ENCODE results near the gene GALNT16.
A peak's percentile ranks its signal among the peaks of the same experiment; 100 is the strongest.
"Not testable (repeated sequence)": the region's sequence is repeated elsewhere in the genome, so short reads cannot be mapped to it uniquely, and the experiment has no call there.

The GALNT16 gene

GRCh38 chr14:69363964-69364363 lies 104.0 kb downstream of the GALNT16 start:
- DNase-seq (ENCODE audit: low spot score): no peak

GRCh38 chr14:69364378-69364777 lies 104.4 kb downstream of the GALNT16 start:
- DNase-seq (ENCODE audit: low spot score): no peak

- DNase-seq (ENCODE audit: low spot score): no peak
These were observed 106.1 kb downstream of the GALNT16 start for GRCh38 chr14:69366069-69366468.

GRCh38 chr14:69366761-69367160 lies 106.8 kb downstream of the GALNT16 start:
- DNase-seq (ENCODE audit: low spot score): no peak

GRCh38 chr14:69368381-69368780 lies 108.4 kb downstream of the GALNT16 start:
- no peak for DNase-seq (ENCODE audit: low spot score)

GRCh38 chr14:69370061-69370460 lies 110.1 kb downstream of the GALNT16 start:
- no peak for DNase-seq (ENCODE audit: low spot score)

GRCh38 chr14:69372146-69372545 lies 112.2 kb downstream of the GALNT16 start:
- DNase-seq (ENCODE audit: low spot score): no peak

- DNase-seq (ENCODE audit: low spot score): no peak
These were observed 113.1 kb downstream of the GALNT16 start for GRCh38 chr14:69373104-69373503.

GRCh38 chr14:69374235-69374634 lies 114.3 kb downstream of the GALNT16 start:
- no peak for DNase-seq (ENCODE audit: low spot score)

GRCh38 chr14:69375182-69375581 lies 115.2 kb downstream of the GALNT16 start:
- no peak for DNase-seq (ENCODE audit: low spot score)

- no peak for DNase-seq (ENCODE audit: low spot score)
These were observed 115.8 kb downstream of the GALNT16 start for GRCh38 chr14:69375722-69376121.

- no peak for DNase-seq (ENCODE audit: low spot score)
These were observed 116.5 kb downstream of the GALNT16 start for GRCh38 chr14:69376439-69376838.

GRCh38 chr14:69378274-69378673 lies 118.3 kb downstream of the GALNT16 start:
- no peak for DNase-seq (ENCODE audit: low spot score)

- no peak for DNase-seq (ENCODE audit: low spot score)
These were observed 127.4 kb downstream of the GALNT16 start for GRCh38 chr14:69387311-69387710.

GRCh38 chr14:69391400-69391799 lies 131.4 kb downstream of the GALNT16 start:
- DNase-seq (ENCODE audit: low spot score): not testable (repeated sequence)

- DNase-seq (ENCODE audit: low spot score): no peak
These were observed 132.5 kb downstream of the GALNT16 start for GRCh38 chr14:69392481-69392880.

- no peak for DNase-seq (ENCODE audit: low spot score)
These were observed 136.0 kb downstream of the GALNT16 start for GRCh38 chr14:69395929-69396328.

GRCh38 chr14:69398053-69398817 lies 138.3 kb downstream of the GALNT16 start, which contains the start of the genes ERH and SLC39A9:
Gene ERH, minus strand, starts transcription at chr14:69398299. Its CDS starts 66 bp downstream, at chr14:69398233.
Gene SLC39A9, plus strand, starts transcription at chr14:69398692. Its CDS starts 678 bp downstream, at chr14:69399370.
- DNase-seq (ENCODE audit: low spot score): peak; percentile 95

GRCh38 chr14:69398818-69399210 lies 138.9 kb downstream of the GALNT16 start:
- DNase-seq (ENCODE audit: low spot score): no peak

- DNase-seq (ENCODE audit: low spot score): no peak
These were observed 139.8 kb downstream of the GALNT16 start for GRCh38 chr14:69399750-69400149.

- no peak for DNase-seq (ENCODE audit: low spot score)
These were observed 140.2 kb downstream of the GALNT16 start for GRCh38 chr14:69400154-69400553.

- no peak for DNase-seq (ENCODE audit: low spot score)
These were observed 141.9 kb downstream of the GALNT16 start for GRCh38 chr14:69401841-69402240.

GRCh38 chr14:69404478-69404877 lies 144.5 kb downstream of the GALNT16 start:
- no peak for DNase-seq (ENCODE audit: low spot score)

- no peak for DNase-seq (ENCODE audit: low spot score)
These were observed 144.9 kb downstream of the GALNT16 start for GRCh38 chr14:69404883-69405282.
